ENCODE data around the gene PTGES3. TPM values are rescaled to one million over a fixed set of nuclear protein-coding genes. Genes with fewer than 3 reads are reported as not detected.

Gene PTGES3
- total RNA-seq, 1 experiment from 2014 or later, result 112 TPM

- peak in 1 of 2 experiments; percentile 47 for DNase-seq (ENCODE audit: low read depth in 1 of 2, low spot score in 2 of 2)
- Histone ChIP-seq H3K4me1 (replicated peaks) (peaks cover 20% of the 10 kb centered on the region), H3K4me3 (peak overlapping the region; percentile 74), H3K27me3 (replicated peaks) (no peaks in the 10 kb centered on the region), H3K36me3 (peaks cover 45% of the 10 kb centered on the region), H3K27ac (peak overlapping the region; percentile 92), H3K9me3 (replicated peaks) (peaks cover 6% of the 10 kb centered on the region; the same call in 1 of the 2 replicates)
Observed at GRCh38 chr12:56687223-56688128, 608 bp downstream of the PTGES3 start.

GRCh38 chr12:56684745-56685359 is 3.2 kb downstream of the PTGES3 start:
- peaks cover 20% of the 10 kb centered on the region for H3K4me1 ChIP-seq (replicated peaks)
- H3K27me3 ChIP-seq (replicated peaks), result no peaks in the 10 kb centered on the region
- H3K9me3 ChIP-seq (replicated peaks), result peaks cover 6% of the 10 kb centered on the region; the same call in 1 of the 2 replicates
- no peak overlapping the region for H3K27ac ChIP-seq
- H3K36me3 ChIP-seq, result peaks cover 63% of the 10 kb centered on the region
- DNase-seq (ENCODE audit: low read depth in 1 of 2, low spot score in 2 of 2), result no peak
- no peak overlapping the region for H3K4me3 ChIP-seq

- H3K36me3 ChIP-seq, result peaks cover 77% of the 10 kb centered on the region
- no peak for DNase-seq (ENCODE audit: low read depth in 1 of 2, low spot score in 2 of 2)
- H3K4me3 ChIP-seq, result no peak overlapping the region
- H3K9me3 ChIP-seq (replicated peaks), result no peaks in the 10 kb centered on the region
- H3K27ac ChIP-seq, result no peak overlapping the region
- H3K27me3 ChIP-seq (replicated peaks), result no peaks in the 10 kb centered on the region
- H3K4me1 ChIP-seq (replicated peaks), result peaks cover 12% of the 10 kb centered on the region
Observed at GRCh38 chr12:56682323-56682722, 5.8 kb downstream of the PTGES3 start.

GRCh38 chr12:56679883-56680575 is 8.1 kb downstream of the PTGES3 start:
- peaks cover 64% of the 10 kb centered on the region for H3K36me3 ChIP-seq
- H3K27ac ChIP-seq, result no peak overlapping the region
- no peak overlapping the region for H3K4me3 ChIP-seq
- no peak for DNase-seq (ENCODE audit: low read depth in 1 of 2, low spot score in 2 of 2)
- peaks cover 4% of the 10 kb centered on the region; the same call in 1 of the 2 replicates for H3K4me1 ChIP-seq (replicated peaks)
- H3K9me3 ChIP-seq (replicated peaks), result no peaks in the 10 kb centered on the region
- no peaks in the 10 kb centered on the region for H3K27me3 ChIP-seq (replicated peaks)

- DNase-seq (ENCODE audit: low read depth in 1 of 2, low spot score in 2 of 2), result no peak
- H3K36me3 ChIP-seq, result peaks cover 59% of the 10 kb centered on the region
- H3K4me3 ChIP-seq, result no peak overlapping the region
- no peaks in the 10 kb centered on the region for H3K4me1 ChIP-seq (replicated peaks)
- no peaks in the 10 kb centered on the region for H3K9me3 ChIP-seq (replicated peaks)
- H3K27me3 ChIP-seq (replicated peaks), result no peaks in the 10 kb centered on the region
- H3K27ac ChIP-seq, result no peak overlapping the region
Observed at GRCh38 chr12:56678852-56679251, 9.2 kb downstream of the PTGES3 start.

- DNase-seq (ENCODE audit: low read depth in 1 of 2, low spot score in 2 of 2), result no peak
- Histone ChIP-seq H3K27ac (no peak overlapping the region), H3K27me3 (replicated peaks) (no peaks in the 10 kb centered on the region), H3K9me3 (replicated peaks) (no peaks in the 10 kb centered on the region), H3K4me1 (replicated peaks) (no peaks in the 10 kb centered on the region), H3K4me3 (no peak overlapping the region), H3K36me3 (peaks cover 59% of the 10 kb centered on the region)
Observed at GRCh38 chr12:56677680-56678079, 10.4 kb downstream of the PTGES3 start.

GRCh38 chr12:56676851-56677580 is 11.1 kb downstream of the PTGES3 start:
- no peak for DNase-seq (ENCODE audit: low read depth in 1 of 2, low spot score in 2 of 2)
- H3K36me3 ChIP-seq, result peaks cover 62% of the 10 kb centered on the region
- H3K4me3 ChIP-seq, result no peak overlapping the region
- H3K9me3 ChIP-seq (replicated peaks), result no peaks in the 10 kb centered on the region
- no peaks in the 10 kb centered on the region for H3K27me3 ChIP-seq (replicated peaks)
- H3K4me1 ChIP-seq (replicated peaks), result no peaks in the 10 kb centered on the region
- no peak overlapping the region for H3K27ac ChIP-seq

GRCh38 chr12:56671608-56672007 is 16.5 kb downstream of the PTGES3 start:
- Histone ChIP-seq H3K4me3 (no peak overlapping the region), H3K27ac (no peak overlapping the region), H3K9me3 (replicated peaks) (no peaks in the 10 kb centered on the region), H3K4me1 (replicated peaks) (no peaks in the 10 kb centered on the region), H3K27me3 (replicated peaks) (no peaks in the 10 kb centered on the region), H3K36me3 (peaks cover 81% of the 10 kb centered on the region)
- no peak for DNase-seq (ENCODE audit: low read depth in 1 of 2, low spot score in 2 of 2)

GRCh38 chr12:56670836-56671235 is 17.2 kb downstream of the PTGES3 start:
- Histone ChIP-seq H3K27me3 (replicated peaks) (no peaks in the 10 kb centered on the region), H3K36me3 (peaks cover 89% of the 10 kb centered on the region), H3K4me1 (replicated peaks) (no peaks in the 10 kb centered on the region), H3K27ac (no peak overlapping the region), H3K4me3 (no peak overlapping the region), H3K9me3 (replicated peaks) (no peaks in the 10 kb centered on the region)
- no peak for DNase-seq (ENCODE audit: low read depth in 1 of 2, low spot score in 2 of 2)

GRCh38 chr12:56668197-56668457 is 20.0 kb downstream of the PTGES3 start:
- DNase-seq (ENCODE audit: low read depth in 1 of 2, low spot score in 2 of 2), result no peak
- H3K9me3 ChIP-seq (replicated peaks), result no peaks in the 10 kb centered on the region
- no peaks in the 10 kb centered on the region for H3K27me3 ChIP-seq (replicated peaks)
- H3K36me3 ChIP-seq, result peaks cover 98% of the 10 kb centered on the region
- H3K4me1 ChIP-seq (replicated peaks), result no peaks in the 10 kb centered on the region
- no peak overlapping the region for H3K4me3 ChIP-seq
- no peak overlapping the region for H3K27ac ChIP-seq

- H3K36me3 ChIP-seq, result peaks cover 51% of the 10 kb centered on the region
- no peaks in the 10 kb centered on the region for H3K4me1 ChIP-seq (replicated peaks)
- H3K4me3 ChIP-seq, result no peak overlapping the region
- no peaks in the 10 kb centered on the region for H3K9me3 ChIP-seq (replicated peaks)
- H3K27me3 ChIP-seq (replicated peaks), result no peaks in the 10 kb centered on the region
- DNase-seq (ENCODE audit: low read depth in 1 of 2, low spot score in 2 of 2), result no peak
- H3K27ac ChIP-seq, result no peak overlapping the region
Observed at GRCh38 chr12:56661979-56662638, 26.0 kb downstream of the PTGES3 start.

GRCh38 chr12:56661560-56661959 is 26.5 kb downstream of the PTGES3 start:
- H3K4me1 ChIP-seq (replicated peaks), result no peaks in the 10 kb centered on the region
- no peak for DNase-seq (ENCODE audit: low read depth in 1 of 2, low spot score in 2 of 2)
- H3K9me3 ChIP-seq (replicated peaks), result no peaks in the 10 kb centered on the region
- H3K36me3 ChIP-seq, result peaks cover 45% of the 10 kb centered on the region
- H3K27me3 ChIP-seq (replicated peaks), result no peaks in the 10 kb centered on the region
- H3K27ac ChIP-seq, result no peak overlapping the region
- no peak overlapping the region for H3K4me3 ChIP-seq

GRCh38 chr12:56658921-56659320 is 29.2 kb downstream of the PTGES3 start:
- Histone ChIP-seq H3K9me3 (replicated peaks) (no peaks in the 10 kb centered on the region; the same call in 1 of the 2 replicates), H3K4me3 (no peak overlapping the region), H3K27me3 (replicated peaks) (no peaks in the 10 kb centered on the region), H3K27ac (no peak overlapping the region), H3K4me1 (replicated peaks) (no peaks in the 10 kb centered on the region), H3K36me3 (peaks cover 19% of the 10 kb centered on the region)
- DNase-seq (ENCODE audit: low read depth in 1 of 2, low spot score in 2 of 2), result no peak
